GM21786 (cell line): Measurements from ENCODE around the gene PLCXD1.
"Not testable (repeated sequence)": the region's sequence is repeated elsewhere in the genome, so short reads cannot be mapped to it uniquely, and the experiment has no call there.

Experiments
- ATAC-seq: cut with Tn5 transposase; IDR thresholded peaks from one replicate; pipeline ENCODE4 v1.9.1; 2021; ENCODE audit not compliant: unreplicated experiment

The PLCXD1 gene

GRCh38 chrX:281166-281999 lies at the start of gene PLCXD1:
Gene PLCXD1 (plus strand): TSS chrX:281381. CDS start chrX:284188, 2,807 bp downstream.
- ATAC-seq: no peak

GRCh38 chrX:231637-232277 lies 49.4 kb upstream of the PLCXD1 start:
- ATAC-seq: peak; percentile 89

GRCh38 chrX:232278-232655 lies 48.9 kb upstream of the PLCXD1 start:
- ATAC-seq: peak; percentile 11

- ATAC-seq: not testable (repeated sequence)
These were observed 45.0 kb upstream of the PLCXD1 start for GRCh38 chrX:236201-236600.

- no peak for ATAC-seq
These were observed 30.2 kb upstream of the PLCXD1 start for GRCh38 chrX:250965-251364.

GRCh38 chrX:251396-252243 lies 29.6 kb upstream of the PLCXD1 start:
- ATAC-seq: not testable (repeated sequence)

- no peak for ATAC-seq
These were observed 28.8 kb upstream of the PLCXD1 start for GRCh38 chrX:252244-252956.

- ATAC-seq: no peak
These were observed 28.3 kb upstream of the PLCXD1 start for GRCh38 chrX:252957-253291.

- no peak for ATAC-seq
These were observed 27.5 kb upstream of the PLCXD1 start for GRCh38 chrX:253451-254297.

GRCh38 chrX:254630-255215 lies 26.5 kb upstream of the PLCXD1 start:
- no peak for ATAC-seq

- no peak for ATAC-seq
These were observed 25.3 kb upstream of the PLCXD1 start for GRCh38 chrX:255923-256331.

GRCh38 chrX:257054-257453 lies 24.1 kb upstream of the PLCXD1 start:
- not testable (repeated sequence) for ATAC-seq

- ATAC-seq: no peak
These were observed 23.4 kb upstream of the PLCXD1 start for GRCh38 chrX:257681-258289.

GRCh38 chrX:258291-259040 lies 22.7 kb upstream of the PLCXD1 start:
- no peak for ATAC-seq

- ATAC-seq: peak; percentile 63
These were observed 21.4 kb upstream of the PLCXD1 start for GRCh38 chrX:259692-260355.

- ATAC-seq: no peak
These were observed 19.8 kb upstream of the PLCXD1 start for GRCh38 chrX:261167-261918.

GRCh38 chrX:261919-262352 lies 19.2 kb upstream of the PLCXD1 start:
- ATAC-seq: no peak
